ENCODE data around the gene HDHD5. TPM values are rescaled to one million over a fixed set of nuclear protein-coding genes. Genes with fewer than 3 reads are reported as not detected.

HDHD5 gene
- total RNA-seq, 1 experiment from 2014 or later, result 59.4 TPM

DNA sequence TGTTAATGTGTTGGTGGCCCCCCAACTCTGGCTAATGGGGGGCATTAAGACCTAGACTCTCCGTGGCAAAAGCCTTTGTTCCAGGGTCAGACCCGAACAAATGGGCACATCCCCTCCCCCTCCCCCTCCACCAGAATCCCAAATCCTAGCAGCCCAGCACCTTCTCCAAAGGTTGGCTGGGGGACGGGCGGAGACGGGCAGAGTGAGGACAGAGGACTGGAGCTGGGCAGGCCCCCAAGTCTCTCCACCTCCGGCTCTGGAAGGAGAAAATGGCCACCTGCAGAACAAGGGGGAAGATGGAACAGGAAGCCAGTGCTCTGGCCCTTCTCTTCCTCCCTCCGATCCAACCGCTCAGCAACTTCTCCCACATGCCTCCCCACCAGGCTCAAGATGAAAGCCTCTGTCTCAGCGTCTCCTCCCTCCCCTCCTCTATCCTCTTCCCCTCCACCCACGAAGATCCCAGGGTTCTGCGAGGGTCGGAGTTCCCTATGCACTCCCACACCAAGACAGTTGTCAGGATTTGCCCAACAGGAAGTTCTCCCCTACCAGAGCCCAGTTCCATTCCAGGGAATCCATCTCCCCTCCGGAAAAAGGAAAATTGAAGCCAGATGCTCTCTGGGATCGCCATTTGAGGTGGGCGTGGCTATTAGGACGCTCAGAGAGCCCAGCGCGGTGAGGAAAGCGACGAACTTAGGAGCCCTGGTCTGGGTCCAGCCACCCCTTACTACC is 40.1 kb upstream of the HDHD5 start:
- Histone ChIP-seq H3K4me1 (ENCODE audit: insufficient read depth, low read length, poor library complexity, severe bottlenecking) (no peaks in the 10 kb centered on the region), H3K36me3 (ENCODE audit: insufficient read depth, low read length, poor library complexity, severe bottlenecking) (no peaks in the 10 kb centered on the region), H3K27me3 (replicated peaks; ENCODE audit: insufficient read depth, low read depth, low read length, poor library complexity) (no peaks in the 10 kb centered on the region), H3K9me3 (ENCODE audit: low read depth, low read length, poor library complexity, severe bottlenecking) (no peaks in the 10 kb centered on the region), H3K27ac (ENCODE audit: low read depth, low read length, poor library complexity, severe bottlenecking) (no peak overlapping the region), H3K4me3 (ENCODE audit: low read depth, low read length, poor library complexity, severe bottlenecking) (no peak overlapping the region)
- no TSS peak for BruUV-seq (replicated peaks)
- intact Hi-C loops (cut with micrococcal nuclease; ENCODE audit: unreplicated experiment), result no loop called here
- ChIA-PET CTCF (no interaction called here), POLR2A (ENCODE audit: low non-redundant PET) (no interaction called here)
- TF ChIP-seq, protein P1, sequence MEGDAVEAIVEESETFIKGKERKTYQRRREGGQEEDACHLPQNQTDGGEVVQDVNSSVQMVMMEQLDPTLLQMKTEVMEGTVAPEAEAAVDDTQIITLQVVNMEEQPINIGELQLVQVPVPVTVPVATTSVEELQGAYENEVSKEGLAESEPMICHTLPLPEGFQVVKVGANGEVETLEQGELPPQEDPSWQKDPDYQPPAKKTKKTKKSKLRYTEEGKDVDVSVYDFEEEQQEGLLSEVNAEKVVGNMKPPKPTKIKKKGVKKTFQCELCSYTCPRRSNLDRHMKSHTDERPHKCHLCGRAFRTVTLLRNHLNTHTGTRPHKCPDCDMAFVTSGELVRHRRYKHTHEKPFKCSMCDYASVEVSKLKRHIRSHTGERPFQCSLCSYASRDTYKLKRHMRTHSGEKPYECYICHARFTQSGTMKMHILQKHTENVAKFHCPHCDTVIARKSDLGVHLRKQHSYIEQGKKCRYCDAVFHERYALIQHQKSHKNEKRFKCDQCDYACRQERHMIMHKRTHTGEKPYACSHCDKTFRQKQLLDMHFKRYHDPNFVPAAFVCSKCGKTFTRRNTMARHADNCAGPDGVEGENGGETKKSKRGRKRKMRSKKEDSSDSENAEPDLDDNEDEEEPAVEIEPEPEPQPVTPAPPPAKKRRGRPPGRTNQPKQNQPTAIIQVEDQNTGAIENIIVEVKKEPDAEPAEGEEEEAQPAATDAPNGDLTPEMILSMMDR (conservative IDR thresholded peaks at IDR 0.05; ENCODE audit: low read depth, low read length), result no peak
- peak; percentile 25 for DNase-seq (ENCODE audit: low spot score)

DNA sequence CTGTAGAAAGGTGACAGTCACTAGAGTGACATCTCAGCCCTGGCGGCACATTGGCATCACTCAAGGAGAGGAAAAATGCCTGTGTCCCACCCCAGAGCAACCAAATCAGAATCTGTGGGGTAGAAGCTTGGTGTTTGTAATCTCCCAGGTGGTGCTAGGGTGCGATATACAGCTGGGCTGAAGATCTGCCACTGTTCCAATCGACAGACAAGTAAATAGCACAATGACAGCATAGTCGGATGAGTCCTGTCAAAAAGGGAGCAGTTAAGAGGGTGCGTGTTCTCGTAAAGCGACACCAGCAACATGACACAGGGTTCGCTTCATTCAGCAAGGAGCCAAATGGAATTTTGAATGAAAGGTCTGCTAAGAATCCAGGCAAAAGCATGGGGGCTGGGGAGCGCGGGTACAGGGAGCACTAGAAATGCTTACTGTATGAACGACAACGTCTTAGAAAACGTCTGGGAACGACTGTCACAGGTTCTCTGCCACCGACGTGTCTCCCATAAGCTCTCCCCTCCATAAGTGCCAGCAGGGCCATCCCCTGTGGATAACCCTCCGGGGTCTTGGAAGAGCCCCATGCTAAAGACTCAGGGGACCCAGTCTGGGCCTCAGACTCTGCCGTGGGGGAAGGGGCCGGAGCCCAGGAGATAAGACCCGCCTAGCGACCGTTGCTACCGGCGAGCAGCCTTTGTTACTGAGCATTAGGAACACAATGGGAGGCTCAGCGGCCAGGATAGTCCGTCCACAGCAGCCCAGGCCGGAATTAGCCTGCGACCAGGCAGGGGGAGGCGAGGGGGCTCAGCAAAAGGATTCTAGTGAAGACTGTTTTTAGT is 39.3 kb upstream of the HDHD5 start:
- ChIA-PET CTCF (no interaction called here), POLR2A (ENCODE audit: low non-redundant PET) (no interaction called here)
- no peaks in the 10 kb centered on the region for H3K4me1 ChIP-seq (ENCODE audit: insufficient read depth, low read length, poor library complexity, severe bottlenecking)
- no TSS peak for BruUV-seq (replicated peaks)
- TF ChIP-seq, protein P1 (conservative IDR thresholded peaks at IDR 0.05; ENCODE audit: low read depth, low read length), result no peak
- no peak for TF ChIP-seq EZH2 (IDR thresholded peaks at IDR 0.05; ENCODE audit: borderline replicate concordance, low read depth, low read length, poor library complexity, severe bottlenecking)
- H3K27me3 ChIP-seq (replicated peaks; ENCODE audit: insufficient read depth, low read depth, low read length, poor library complexity), result no peaks in the 10 kb centered on the region
- no peaks in the 10 kb centered on the region for H3K36me3 ChIP-seq (ENCODE audit: insufficient read depth, low read length, poor library complexity, severe bottlenecking)
- no peak for DNase-seq (ENCODE audit: low spot score)
- H3K27ac ChIP-seq (ENCODE audit: low read depth, low read length, poor library complexity, severe bottlenecking), result no peak overlapping the region
- no peaks in the 10 kb centered on the region for H3K9me3 ChIP-seq (ENCODE audit: low read depth, low read length, poor library complexity, severe bottlenecking)
- intact Hi-C loops (cut with micrococcal nuclease; ENCODE audit: unreplicated experiment), result no loop called here
- no peak overlapping the region for H3K4me3 ChIP-seq (ENCODE audit: low read depth, low read length, poor library complexity, severe bottlenecking)

DNA sequence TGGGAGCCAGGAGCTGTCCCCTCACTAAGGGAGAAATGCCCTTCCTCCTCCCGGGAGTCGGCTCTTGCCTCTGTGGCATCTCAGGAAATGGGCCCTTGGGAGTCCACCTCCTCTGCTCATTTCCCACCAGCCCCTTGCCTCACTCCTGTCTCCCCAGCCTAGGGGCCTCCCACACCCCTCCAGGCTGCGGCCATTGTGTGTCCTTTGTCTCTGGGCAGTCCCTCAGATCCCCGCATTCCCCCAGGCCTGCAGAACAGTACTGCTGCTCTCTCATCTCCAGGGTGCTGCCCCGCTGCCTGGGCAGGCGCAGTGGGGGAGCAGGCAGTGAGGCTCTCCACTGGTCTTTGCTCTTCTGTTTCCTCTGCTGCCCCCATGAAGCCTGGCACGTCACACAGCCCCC is 35.1 kb upstream of the HDHD5 start:
- POLR2A ChIA-PET (ENCODE audit: low non-redundant PET), result no interaction called here
- no peak overlapping the region for H3K27ac ChIP-seq (ENCODE audit: low read depth, low read length, poor library complexity, severe bottlenecking)
- no peak for DNase-seq (ENCODE audit: low spot score)
- H3K4me3 ChIP-seq (ENCODE audit: low read depth, low read length, poor library complexity, severe bottlenecking), result no peak overlapping the region
- no peaks in the 10 kb centered on the region for H3K27me3 ChIP-seq (replicated peaks; ENCODE audit: insufficient read depth, low read depth, low read length, poor library complexity)
- BruUV-seq (replicated peaks), result no TSS peak
- CTCF ChIA-PET, result interaction anchor here (0.7 kb wide), 1 partner anchor 15 kb away, joined by 8 read pairs; no protein-coding TSS in a partner anchor
- no peaks in the 10 kb centered on the region for H3K9me3 ChIP-seq (ENCODE audit: low read depth, low read length, poor library complexity, severe bottlenecking)
- TF ChIP-seq, protein P1 (conservative IDR thresholded peaks at IDR 0.05; ENCODE audit: low read depth, low read length), result no peak
- no peaks in the 10 kb centered on the region for H3K36me3 ChIP-seq (ENCODE audit: insufficient read depth, low read length, poor library complexity, severe bottlenecking)
- no peaks in the 10 kb centered on the region for H3K4me1 ChIP-seq (ENCODE audit: insufficient read depth, low read length, poor library complexity, severe bottlenecking)
- intact Hi-C loops (cut with micrococcal nuclease; ENCODE audit: unreplicated experiment), result no loop called here
